IPS-NIHi11 (cell line): Measurements from ENCODE around the gene SPATA17.
"Not testable (repeated sequence)": the region's sequence is repeated elsewhere in the genome, so short reads cannot be mapped to it uniquely, and the experiment has no call there.

Experiments used
- DNase-seq: peaks from one replicate; pipeline ENCODE4 v3.0.0; 2012; ENCODE audit warnings: mixed read lengths, low spot score

Gene SPATA17

DNA sequence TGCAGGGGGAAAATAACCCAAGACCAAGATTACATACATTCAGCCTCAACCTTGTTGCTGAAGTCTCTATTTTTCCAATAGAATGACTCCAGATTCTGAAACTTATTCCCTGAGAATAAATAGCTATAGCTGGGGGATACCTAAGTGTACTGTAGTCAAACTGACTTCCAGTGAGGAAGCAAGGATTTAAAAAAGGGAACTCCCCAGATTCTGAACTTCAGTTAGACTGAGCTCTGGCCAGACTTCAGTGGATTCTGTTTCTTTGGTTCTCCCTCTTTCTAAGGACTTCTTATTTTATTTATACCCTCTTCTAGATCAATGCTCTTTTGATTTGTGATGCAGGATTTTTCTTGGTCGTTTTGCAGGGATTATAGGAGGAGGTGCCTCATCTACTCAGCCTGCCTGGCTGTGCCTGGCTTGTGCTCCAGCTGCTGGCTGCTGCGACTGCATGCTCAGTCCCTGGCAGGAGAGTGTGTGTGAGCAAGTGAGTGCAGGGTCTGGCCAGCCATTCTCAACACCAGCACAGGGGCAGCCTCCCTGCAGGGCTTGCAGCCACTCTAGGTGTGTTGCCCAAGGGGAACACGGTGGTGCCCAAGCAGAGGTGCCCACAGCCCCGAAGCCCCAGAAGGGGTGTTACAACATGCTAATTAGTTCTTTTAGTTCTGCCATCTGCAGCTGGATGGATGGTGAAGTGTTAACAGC lies 43.0 kb downstream of the SPATA17 start:
- DNase-seq, result peak; percentile 7

GRCh38 chr1:217681806-217682205 lies 50.7 kb downstream of the SPATA17 start:
- no peak for DNase-seq

GRCh38 chr1:217687511-217687910 lies 56.4 kb downstream of the SPATA17 start:
- no peak for DNase-seq

DNA sequence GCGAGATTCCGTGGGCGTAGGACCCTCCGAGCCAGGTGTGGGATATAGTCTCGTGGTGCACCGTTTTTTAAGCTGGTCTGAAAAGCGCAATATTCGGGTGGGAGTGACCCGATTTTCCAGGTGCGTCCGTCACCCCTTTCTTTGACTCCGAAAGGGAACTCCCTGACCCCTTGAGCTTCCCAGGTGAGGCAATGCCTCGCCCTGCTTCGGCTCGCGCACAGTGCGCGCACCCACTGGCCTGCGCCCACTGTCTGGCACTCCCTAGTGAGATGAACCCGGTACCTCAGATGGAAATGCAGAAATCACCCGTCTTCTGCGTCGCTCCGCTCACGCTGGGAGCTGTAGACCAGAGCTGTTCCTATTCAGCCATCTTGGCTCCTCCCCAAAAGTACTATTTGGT lies 65.0 kb downstream of the SPATA17 start:
- not testable (repeated sequence) for DNase-seq

DNA sequence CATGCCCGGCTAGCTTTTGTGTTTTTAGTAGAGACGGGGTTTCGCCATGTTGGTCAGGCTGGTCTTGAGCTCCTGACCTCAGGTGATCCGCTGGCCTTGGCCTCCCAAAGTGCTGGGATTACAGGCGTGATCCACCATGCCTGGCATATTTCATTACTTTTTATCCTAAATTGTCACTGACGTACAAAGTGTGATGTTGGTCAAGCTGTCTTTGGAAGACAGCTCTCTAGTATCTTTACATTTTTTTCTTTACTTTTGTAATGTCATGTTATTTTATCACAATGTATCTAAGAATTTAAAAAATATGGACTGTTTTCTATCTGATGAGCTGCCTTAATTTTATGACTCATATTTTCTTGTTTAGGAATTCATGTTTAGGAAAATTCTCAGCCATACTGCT lies 72.2 kb downstream of the SPATA17 start:
- no peak for DNase-seq

GRCh38 chr1:217712925-217713597 lies 81.9 kb downstream of the SPATA17 start:
- no peak for DNase-seq

- DNase-seq, result no peak
Measured at GRCh38 chr1:217715681-217716080, 84.5 kb downstream of the SPATA17 start.

DNA sequence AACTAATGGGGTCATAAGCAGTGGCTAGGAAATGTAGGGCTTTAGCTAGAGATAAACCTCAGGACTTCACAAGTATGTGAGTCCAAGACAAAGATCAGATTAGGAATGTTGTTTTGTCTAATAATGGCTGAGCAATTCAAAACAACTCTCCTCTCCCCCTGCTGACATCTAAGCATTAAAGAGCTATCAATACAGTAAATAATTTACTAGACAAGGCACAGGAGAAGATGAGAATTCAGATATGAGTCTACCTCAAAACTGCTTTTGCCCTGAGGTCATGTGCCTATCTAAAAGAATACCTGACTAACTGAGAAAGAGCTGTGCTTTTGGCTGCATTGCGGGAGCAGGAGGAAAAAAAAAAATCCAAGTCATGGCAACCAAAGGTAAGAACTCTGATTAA lies 86.8 kb downstream of the SPATA17 start:
- no peak for DNase-seq

- peak; percentile 10 for DNase-seq
Measured at GRCh38 chr1:217718873-217719272, 87.7 kb downstream of the SPATA17 start.

GRCh38 chr1:217721692-217722091 lies 90.5 kb downstream of the SPATA17 start:
- no peak for DNase-seq

- DNase-seq, result no peak
Measured at GRCh38 chr1:217734973-217735372, 103.8 kb downstream of the SPATA17 start.

- no peak for DNase-seq
Measured at GRCh38 chr1:217747156-217747769, 116.1 kb downstream of the SPATA17 start.

- DNase-seq, result no peak
Measured at GRCh38 chr1:217769768-217770167, 138.6 kb downstream of the SPATA17 start.

- no peak for DNase-seq
Measured at GRCh38 chr1:217770918-217771317, 139.8 kb downstream of the SPATA17 start.

- DNase-seq, result no peak
Measured at GRCh38 chr1:217776693-217777092, 145.5 kb downstream of the SPATA17 start.

GRCh38 chr1:217781056-217781455 lies 149.9 kb downstream of the SPATA17 start:
- DNase-seq, result no peak

- no peak for DNase-seq
Measured at GRCh38 chr1:217791091-217791490, 159.9 kb downstream of the SPATA17 start.

- DNase-seq, result no peak
Measured at GRCh38 chr1:217805792-217806191, 174.6 kb downstream of the SPATA17 start.

DNA sequence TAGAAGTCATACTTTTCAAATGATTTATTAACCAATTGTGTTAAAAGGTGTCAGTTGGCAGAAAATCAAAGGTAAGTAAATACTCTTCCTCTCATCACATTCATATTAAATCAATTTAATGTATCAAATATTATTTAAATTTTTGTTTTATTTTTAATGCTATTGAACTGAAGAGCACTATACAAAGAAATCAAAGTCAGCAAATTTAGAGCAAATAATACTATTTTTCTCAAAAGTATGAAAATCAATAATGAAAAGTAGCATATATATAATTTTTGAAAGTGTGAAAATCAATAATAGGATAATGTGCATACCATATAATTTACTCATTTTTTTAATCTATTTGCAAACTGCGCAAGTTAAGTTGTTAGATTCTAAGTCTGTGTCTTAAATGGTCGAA lies 181.0 kb downstream of the SPATA17 start:
- DNase-seq, result no peak

GRCh38 chr1:217813031-217813430 lies 181.9 kb downstream of the SPATA17 start:
- no peak for DNase-seq

DNA sequence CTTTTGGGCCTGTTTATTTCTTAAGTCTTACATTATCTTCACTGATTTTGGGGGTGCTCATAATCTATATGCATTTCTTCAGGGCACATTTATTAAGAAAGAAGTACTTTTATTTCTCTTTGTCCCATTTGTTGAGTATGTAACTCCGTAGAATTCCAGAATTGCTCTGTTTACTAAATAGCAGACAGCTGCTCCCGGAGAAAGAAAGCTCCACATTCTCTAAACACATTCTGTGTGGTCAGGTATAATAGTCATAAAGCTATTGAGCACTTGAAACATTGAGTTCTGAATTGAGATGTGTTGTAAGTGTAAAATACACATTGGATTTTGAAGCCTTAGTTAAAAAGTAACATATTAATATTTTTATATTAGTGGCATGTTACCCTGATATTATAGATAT lies 206.5 kb downstream of the SPATA17 start:
- DNase-seq, result no peak

DNA sequence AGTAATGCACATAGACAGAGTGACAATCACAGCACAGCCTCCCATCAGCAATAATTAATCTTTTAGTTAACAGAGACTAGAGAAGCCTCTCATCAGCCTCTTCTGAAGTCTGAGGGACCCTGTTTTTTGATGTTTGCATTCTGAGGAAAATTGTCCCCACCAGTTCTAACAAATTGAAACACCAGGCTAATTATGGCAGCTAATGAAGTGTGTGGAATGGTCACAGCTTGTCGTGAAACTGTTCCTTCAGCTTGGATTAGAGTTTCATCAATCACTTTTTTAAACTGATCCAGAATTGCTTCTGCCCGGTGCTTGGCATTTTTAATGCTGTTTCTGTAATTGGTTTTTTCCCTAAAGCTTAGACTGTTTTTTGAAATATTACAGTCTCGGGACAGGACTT lies 208.0 kb downstream of the SPATA17 start:
- no peak for DNase-seq

DNA sequence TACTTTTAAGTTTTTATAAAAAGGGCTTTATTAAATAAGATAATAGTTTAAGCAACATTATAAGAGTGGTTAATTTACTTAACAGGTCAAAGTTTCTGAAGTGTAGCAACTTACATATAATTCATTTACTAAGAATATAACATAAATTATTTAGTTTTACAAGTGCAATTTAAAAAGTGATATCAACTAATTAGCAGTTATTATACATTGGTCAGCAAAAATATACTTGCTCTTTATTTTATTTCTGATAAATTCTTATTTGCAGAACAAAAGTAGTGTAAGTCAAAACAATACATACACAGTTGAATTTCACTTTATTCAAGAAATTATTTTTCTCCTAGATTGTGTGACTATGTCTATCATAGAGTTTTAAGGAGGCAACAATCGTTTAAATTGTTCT lies 215.6 kb downstream of the SPATA17 start:
- no peak for DNase-seq
